Right forelimb (tissue), 1 donor: ENCODE results near the gene CEACAM1.
"Not testable (repeated sequence)": the region's sequence is repeated elsewhere in the genome, so short reads cannot be mapped to it uniquely, and the experiment has no call there.

Experiments
- DNase-seq: peaks from one replicate; pipeline ENCODE4 v3.0.0-alpha.2; 2018

Gene CEACAM1

DNA sequence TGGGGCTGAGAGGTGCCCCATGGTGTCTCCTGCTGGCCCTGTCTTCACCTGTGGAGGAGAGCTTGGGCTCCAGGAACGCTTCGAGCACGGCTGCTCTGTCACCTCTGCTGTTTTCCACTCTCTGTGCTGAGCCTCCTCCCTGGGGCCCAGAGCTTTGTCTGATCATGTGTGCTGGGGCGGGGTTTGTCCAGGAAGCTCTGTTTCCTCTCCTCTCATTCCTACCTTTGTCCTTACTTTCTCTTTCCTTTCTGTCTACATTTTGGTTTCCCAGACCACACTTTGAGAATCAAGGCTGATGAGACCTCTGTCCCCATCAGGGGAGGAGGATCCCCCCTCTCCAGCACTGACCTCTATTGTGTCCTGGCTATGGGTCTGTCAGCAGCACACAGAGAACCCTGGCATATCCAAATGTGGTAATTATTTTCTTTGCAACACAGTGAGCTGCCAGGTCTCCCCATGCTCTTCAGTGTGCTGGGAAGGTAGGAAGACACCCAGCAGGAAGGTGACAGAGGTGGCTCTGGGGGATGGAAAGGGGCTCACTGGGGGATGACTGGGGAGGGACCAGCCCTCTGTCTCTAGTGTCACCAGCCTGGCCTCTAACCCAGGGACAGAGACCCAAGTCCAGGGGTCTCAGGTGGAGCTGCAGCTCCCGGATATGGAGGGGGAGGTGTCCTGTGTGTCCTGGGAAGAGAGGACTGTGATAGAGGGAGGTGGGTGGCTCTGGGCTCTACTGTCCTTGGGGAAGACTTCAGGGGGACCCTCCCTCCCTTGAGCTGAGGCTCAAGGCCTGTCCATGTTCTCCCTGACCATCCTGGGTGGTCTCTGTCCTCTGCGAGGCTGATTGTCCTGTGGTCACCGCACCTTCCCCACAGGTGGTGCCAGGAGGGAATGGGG lies at the start of gene CEACAM1:
Gene CEACAM1, minus strand, starts transcription at position 128 of the 894 bp plus-strand sequence. Its CDS starts 107 bp downstream, at position 21.
- no peak for DNase-seq

DNA sequence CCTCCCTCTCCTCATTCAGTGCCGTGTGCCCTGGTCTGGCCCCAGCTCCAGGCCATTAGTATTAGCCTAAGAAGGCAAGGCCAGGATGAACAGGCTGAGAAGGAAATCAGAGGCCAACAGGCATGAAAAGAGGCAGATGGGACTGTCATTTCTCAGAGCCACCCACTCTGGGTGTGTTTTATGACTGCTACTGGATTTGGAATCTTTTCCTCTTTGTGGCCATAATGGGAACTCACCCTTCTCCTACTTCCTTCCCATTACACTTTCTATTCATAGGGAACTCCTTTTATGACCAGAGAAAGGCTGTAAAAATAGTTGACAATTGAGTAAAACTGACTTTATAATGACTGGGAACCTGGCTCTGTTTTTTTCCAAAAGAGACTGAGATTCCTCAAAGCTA lies 48.7 kb upstream of the CEACAM1 start:
- DNase-seq, result no peak

DNA sequence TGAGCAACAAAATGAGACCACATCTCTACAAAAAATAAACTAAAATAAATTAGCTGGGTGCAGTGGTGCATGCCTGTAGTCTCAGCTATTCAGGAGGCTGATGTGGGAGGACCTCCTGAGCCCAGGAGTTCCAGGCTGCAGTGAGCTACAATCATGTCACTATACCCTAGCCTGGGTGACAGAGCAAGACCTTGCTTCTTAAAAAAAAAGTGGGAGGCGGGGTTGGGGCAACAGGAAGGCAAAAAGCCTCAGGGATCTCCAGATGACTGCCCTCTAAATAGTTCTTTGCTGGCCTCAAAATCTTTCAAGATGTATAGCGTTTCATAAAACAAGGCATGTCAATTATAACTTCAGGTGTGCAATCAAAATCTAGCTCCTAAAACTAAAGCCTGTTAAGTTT lies 48.0 kb upstream of the CEACAM1 start:
- no peak for DNase-seq

DNA sequence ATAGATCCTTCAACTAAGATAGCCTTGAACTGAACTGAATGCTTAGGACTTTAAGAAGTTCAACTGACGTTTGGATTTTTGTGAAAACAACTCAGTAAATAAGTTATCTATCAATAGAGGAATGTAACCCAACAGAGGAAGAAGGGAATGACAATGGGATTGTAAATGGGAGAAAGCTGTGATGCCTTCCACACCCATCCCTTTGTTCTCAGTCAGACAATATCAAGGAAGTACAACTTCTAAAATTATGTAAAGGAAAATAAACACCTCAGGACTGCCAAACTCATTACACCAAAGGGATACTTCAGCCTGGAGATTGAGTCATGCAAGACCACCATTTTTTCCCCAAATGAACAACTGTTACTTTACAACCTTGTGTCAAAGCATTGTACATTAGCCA lies 45.4 kb upstream of the CEACAM1 start:
- DNase-seq, result no peak

DNA sequence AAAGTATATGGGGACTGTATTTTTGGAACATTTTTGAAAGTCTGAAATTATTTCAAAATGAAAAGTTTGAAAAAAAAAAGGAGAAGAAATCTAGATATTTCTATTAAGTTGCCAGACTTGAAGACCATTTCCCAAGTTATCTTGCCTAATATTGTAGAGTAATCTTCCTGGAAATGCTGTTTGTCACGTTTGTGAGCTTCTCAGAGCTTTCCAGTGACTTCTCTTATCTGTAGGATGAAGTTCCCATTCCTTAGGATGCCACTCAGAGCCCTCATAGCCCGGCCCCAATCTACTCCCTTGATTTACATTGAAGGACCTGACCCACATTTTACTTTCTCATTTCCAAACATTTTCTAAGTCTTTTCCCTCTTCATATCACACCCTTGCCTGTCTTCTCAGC lies 42.8 kb upstream of the CEACAM1 start:
- no peak for DNase-seq

DNA sequence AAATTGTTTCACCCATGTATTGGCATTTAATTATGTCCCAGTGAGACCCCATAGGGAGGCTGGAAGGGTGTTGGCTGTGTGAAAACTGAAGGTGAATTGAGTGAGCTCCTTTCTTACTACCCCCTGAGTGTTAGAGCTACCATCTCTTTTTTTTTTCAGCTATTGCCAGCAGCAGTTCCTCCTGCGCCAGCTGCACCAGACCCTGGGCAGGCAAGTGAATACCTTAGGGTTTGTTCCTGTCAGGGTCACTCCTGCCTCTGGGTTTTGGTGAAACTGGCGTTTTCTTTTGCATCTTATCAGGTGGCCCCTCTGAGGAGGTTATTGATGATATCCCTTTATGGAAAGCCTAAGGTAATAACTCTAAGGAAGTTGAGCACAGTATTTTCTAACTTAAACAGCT lies 40.9 kb upstream of the CEACAM1 start:
- no peak for DNase-seq

DNA sequence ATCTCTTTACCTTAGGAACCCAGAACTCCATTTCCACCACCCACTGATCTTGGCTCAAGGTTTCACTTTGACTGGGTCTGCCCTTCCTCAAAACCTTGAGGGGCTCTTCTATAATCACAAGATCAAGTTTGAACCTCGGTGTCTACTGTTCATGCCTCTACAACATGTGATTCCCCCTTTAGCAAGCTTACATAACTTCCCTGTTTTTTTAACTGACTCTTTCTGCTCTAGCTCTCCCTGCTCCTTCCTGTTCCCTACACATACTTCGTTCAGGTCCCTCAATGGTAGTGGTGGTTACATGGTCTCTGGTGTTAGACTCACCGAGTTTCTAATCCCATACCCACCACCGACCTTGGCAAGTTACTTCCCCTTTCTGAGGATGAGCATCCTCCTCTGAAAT lies 39.7 kb upstream of the CEACAM1 start:
- no peak for DNase-seq

DNA sequence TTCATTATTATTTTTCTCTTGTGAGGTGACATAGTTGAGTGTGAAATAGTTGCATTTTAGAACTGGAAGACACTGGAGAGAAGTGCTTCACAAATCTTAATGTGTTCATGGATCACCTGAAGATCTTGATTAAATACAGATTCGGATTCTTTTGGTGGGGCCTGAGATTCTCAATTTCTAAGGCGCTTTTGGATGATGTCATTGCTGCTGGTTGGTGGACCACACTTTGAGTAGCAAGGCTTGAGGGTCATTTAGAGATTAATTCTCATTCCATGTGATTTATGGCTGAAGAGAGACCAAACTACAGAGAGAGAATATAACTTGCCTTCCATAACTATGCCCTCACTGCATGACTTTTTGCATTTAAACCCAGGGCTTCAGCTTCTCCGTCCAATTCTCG lies 39.3 kb upstream of the CEACAM1 start:
- DNase-seq, result no peak

DNA sequence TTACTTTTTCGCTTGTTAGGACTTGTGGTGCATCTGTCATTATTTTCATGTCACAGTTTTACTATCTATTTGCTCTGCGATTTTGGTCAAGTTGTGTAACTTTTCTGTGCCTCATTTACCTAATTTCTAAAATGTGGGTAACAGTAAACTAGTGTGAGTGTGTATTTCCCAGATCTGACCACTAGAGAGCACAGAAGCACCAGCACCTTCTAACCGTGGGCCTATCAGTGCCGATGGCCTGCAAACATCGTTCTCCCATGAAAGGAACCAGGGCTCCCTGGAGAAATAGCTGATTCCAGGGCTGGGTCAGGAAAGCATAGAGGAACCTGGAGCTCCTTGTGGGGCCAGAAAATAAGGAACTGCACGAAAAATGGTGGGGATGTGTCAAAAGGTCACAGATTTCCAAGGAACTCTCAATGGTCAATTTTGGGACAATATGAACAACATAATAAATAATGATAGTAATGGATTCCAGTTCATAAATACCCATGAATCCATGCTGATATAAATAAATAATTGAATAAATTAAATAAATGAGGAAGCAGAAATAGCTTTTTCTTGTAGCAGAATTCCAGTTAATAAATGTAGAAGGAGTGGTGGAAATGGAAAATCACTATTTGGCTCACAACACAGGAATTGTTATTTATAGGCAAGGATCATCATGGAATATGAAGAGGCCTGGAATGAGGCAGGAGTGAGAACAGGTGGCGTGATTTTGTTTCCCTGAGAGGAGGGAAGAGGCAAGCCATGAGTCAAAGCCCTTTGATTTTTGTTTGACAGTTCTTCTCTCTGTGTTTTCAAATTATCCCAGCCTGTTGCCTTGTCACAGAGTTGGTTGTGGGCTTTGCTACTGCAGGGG lies 35.3 kb upstream of the CEACAM1 start:
- DNase-seq, result no peak

DNA sequence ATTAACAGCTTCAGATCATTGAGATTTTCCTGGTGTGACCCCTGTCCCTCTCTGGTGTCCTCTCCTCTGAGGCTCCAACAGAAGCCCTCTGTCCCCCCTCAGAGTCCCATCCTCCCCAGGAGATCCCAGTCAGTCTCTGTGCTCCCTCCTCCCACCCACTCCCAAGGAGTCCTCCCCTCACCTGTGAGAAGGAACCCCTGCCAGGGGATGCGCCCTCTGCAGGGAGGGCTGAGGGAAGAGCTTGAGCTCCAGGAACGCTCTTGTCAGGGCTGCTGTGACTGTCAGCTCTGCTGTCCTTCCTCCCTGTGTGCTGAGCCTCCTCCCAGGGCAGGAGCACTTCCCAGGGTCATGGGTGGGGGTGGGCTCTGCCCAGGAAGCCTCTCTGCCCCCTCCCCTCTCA lies 33.2 kb upstream of the CEACAM1 start:
- DNase-seq, result no peak

DNA sequence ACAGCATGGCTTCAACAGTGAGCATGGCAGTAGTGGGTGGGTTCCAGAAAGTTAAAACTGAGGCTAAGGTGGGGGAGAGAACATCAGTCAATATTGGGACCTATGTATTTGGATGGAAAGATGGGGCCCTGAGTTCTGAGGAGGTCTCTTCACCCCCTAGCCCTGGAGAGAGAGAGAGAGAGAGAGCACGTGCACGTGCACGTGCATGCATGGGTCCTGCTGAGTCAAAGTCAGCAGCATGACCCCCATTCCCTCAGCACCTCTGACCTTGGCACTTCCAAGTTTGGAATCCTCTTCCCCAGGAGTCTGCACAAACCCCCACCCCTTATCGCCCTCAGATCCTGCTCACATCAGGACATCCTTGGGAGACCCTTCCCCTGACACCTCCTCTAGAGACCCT lies 32.5 kb upstream of the CEACAM1 start:
- DNase-seq, result no peak

DNA sequence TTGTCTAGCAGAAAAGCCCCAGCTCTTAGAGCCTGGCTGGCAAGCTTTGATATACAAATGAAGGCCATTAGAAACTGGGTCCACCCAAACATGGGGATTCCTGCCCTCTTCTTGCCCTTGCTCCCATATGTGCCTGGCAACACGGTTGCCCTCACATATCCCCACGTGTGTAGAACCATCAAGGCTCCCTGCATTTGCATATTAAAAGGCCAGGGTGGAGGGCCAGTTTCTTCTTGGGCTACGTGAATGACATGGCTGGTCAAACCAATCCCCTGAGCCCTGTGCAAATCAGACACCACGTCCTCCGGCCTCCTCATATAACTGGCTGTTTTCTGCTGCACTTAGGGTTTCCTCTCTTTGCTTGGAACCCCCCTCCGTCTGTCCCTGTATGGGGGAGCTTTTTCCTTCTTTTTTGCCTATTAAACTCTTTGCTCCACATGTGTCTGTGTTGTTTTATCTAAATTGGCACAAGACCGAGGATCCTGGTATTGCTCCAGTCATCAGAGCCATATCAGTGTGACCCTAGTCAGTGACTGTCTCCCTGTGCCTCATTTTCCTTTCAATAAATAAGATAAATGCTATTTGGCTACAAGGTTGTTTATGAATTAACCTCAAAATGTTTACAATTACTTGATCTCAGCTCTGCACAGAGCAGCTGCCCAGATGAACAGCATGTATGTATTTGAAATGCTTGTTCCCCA lies 30.3 kb upstream of the CEACAM1 start:
- no peak for DNase-seq

DNA sequence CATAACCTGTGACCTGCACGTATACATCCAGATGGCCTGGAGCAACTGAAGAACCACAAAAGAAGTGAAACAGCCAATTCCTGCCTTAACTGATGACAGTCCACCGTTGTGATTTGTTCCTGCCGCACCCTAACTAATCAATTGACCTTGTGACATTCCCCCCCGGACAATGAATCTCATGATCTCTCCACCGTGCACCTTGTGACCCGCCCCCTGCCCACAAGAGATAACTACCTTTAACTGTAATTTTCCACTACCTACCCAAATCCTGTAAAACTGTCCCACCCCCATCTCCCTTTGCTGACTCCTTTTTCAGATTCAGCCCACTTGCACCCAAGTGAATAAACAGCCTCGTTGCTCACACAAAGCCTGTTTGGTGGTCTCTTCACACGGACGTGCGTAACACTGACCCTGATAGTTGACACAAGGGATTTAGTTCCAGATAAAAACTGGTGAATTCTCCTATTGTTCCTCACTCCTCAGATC lies 29.1 kb upstream of the CEACAM1 start:
- DNase-seq, result not testable (repeated sequence)

DNA sequence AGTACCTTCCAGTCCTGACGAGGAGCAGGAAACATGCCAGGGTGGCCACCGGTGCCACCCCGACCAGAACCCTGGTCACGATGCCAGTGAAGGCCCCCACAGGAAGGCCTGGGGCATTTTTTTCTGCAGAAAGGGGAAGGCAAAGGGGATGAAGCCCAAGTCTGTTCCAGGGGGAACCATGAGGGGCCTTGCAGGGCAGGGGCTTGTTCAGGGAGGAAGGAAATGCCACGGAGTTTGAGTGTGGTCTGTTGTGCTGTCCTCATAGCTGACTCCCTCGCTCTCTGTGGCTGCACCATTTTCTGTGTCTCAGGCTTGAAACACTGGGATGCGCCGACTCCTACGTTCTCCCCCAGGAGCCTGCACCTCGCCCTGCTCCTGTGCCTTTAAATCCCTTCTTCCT lies 27.5 kb upstream of the CEACAM1 start:
- DNase-seq, result no peak

DNA sequence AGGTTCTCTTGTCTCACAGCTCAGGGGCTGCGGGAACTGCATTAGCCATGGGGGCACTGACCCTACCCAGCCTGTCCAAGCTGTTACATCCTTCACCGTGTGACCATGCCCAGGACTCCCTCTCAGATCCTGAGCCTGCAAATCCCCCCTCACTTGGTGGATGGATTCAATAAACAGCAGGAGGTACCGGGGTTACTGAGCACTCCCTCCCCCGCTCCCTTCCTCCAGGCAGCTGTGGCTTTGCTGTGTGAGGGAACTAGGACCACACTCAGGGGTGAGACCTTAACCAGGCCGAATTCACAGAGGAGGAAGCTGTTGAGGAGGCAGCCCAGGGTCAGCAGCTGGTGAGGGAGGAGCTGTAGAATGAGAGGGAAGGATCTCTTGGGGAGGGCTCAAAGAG lies 27.0 kb upstream of the CEACAM1 start:
- no peak for DNase-seq

DNA sequence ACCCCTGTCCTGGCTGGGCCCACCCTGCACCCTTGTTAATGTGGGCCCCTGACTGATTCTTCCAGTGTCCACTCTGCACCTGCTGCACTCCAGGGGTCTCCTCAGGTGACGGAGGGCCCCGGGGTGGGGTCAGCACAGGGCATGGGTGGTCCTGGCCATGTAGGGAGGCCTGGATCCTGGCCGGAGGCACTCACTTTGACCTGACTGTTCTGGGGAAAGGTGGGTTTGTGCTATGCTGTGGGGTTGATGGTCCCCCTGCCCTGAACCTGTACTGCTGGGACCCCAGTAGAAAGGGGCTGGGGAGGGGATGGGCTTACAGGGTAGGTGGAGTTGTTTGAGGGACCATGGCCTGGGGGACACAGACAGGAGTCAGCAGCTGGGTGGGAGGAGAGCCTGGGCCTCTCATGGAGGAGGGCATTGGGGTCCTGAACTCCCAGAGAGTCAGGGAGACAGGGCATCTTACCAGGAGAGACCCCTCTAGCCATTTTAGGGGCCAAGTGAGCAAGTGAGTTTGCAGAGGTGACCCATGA lies 25.8 kb upstream of the CEACAM1 start:
- DNase-seq, result no peak

DNA sequence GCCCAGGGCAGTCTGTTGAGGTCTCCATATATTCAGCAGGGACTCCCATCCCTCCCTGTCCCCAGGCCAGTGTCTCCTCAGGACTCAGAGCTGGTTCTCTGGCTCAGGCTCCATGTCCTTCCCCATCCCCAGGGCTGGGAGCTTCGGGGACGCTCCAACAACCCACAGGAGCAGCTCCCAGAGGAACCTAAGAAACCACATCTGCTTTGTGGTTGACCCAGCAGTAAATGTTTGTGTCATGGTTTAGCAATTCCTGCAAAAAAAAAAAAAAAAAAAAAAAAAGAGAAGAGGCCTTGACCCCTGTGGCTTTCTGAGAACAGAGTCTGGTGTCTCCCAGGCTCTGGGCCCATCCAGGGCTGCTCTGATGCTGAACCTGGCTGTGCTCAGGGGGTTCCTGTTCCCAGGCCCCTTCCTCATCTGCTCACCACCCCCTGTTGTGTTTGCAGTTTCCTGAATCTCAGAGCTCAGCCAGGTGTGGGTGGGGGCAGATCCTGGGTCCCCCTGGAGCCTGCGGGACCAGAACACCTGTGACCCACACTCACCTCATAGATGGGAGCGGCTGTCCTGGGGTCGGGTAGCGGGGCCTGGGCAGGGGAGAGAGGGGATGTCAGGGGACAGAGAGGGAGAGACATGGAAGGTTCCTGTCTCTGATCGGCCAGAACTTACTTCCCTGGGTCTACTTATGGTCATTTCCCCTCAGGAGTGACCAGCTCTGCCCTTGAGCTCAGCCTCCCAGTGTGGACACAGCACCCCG lies 25.2 kb upstream of the CEACAM1 start:
- no peak for DNase-seq

DNA sequence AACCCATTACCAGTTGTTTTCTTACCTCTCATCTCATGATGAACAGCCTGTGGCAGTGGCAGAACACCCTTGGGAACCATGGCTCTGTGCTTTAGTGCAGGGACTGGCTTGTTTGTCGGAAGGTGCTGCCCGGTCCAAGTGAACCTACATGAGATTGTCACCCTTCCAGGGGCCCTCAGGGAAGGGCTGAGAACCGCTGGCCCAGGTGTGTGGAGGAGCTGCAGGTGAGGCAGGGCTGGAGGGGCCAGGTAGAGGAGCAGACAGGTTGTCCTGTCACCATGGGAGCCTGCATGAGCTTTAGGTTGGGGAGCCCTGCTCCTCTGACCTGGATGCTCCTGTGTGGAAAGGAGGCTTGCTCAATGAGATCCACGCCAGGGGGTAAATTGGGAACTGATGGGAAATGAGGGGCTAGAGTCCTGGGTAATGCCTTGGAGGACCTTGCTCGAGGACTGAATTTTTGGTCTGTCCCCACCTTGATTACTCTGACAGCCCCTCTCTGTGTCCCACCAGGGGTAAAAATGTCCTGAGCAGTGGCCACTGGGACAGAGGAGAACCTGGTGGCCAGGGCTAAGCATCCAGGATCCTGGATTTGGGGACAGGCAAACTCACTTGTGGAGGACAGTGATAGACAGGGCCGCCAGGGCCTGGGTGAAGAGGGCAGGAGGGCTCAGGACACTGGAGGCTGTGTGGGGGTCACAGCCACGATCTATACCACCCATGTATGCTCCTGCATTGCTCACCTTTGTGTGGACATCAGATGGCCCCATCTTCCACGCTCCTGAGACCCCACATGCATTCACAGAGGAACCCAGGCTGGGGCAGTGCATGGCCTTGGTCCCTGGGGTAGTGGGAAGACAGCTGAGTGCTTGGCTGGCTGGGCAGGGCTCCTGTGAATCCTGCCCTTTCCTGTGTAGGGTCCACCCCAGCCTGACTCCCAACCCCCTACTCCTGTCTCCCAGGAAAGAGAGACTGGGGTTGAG lies 24.1 kb upstream of the CEACAM1 start:
- DNase-seq, result no peak

DNA sequence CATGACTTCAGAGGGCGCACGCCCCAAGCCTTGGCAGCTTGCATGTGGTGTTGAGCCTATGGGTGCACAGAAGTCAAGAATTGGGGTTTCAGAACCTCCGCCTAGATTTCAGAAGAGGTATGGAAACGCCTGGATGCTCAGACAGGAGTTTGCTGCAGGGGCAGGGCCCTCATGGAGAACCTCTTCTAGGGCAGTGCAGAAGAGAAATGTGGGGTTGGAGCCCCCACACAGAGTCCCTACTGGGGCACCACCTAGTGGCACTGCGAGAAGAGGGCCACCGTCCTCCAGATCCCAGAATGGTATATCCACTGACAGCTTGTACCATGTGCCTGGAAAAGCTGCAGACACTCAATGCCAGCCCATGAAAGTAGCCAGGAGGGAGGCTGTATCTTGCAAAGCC lies 22.2 kb upstream of the CEACAM1 start:
- not testable (repeated sequence) for DNase-seq

DNA sequence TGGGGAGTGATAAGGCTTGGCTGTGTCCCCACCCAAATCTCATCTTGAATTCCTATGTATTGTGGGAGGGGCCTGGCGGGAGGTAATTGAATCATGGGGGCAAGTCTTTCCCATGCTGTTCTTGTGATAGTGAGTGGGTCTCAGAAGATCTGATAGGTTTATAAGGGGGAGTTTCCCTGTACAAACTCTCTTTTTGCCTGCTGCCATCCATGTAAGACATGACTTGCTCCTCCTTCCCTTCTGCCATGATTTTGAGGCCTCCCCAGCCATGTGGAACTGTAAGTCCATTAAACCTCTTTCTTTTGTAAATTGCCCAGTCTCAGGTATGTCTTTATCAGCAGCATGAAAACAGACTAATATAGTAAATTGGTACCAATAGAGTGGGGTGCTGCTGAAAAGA lies 20.8 kb upstream of the CEACAM1 start:
- not testable (repeated sequence) for DNase-seq

DNA sequence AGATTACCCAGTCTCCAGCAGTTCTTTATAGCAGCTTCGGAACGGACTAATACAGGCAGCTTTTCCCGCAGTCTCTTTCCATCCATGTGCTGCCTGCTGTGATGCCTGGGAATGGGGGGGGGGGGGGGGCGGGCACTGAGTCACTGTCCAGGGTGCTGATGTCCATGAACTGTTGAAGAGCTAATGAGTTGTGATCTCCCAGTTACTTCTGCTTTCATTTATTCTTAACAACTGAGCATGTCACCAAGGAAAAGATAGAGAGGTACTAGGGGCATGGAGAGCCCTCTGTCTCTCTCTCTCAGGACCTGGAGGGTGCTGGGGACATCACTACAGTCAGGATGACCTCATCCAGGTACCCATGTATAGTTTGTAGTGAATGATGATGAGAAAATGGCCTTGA lies 20.3 kb upstream of the CEACAM1 start:
- no peak for DNase-seq
